Raji (cell line): ENCODE data around the gene PCDHGA1.

Source experiments
- POLR2A ChIP-seq: IDR thresholded peaks from 2 replicates; pipeline ENCODE4 v1.6.1; 2011; ENCODE audit warnings: low read depth, low read length, control low read depth; ENCODE audit not compliant: insufficient read depth

PCDHGA1 gene

DNA sequence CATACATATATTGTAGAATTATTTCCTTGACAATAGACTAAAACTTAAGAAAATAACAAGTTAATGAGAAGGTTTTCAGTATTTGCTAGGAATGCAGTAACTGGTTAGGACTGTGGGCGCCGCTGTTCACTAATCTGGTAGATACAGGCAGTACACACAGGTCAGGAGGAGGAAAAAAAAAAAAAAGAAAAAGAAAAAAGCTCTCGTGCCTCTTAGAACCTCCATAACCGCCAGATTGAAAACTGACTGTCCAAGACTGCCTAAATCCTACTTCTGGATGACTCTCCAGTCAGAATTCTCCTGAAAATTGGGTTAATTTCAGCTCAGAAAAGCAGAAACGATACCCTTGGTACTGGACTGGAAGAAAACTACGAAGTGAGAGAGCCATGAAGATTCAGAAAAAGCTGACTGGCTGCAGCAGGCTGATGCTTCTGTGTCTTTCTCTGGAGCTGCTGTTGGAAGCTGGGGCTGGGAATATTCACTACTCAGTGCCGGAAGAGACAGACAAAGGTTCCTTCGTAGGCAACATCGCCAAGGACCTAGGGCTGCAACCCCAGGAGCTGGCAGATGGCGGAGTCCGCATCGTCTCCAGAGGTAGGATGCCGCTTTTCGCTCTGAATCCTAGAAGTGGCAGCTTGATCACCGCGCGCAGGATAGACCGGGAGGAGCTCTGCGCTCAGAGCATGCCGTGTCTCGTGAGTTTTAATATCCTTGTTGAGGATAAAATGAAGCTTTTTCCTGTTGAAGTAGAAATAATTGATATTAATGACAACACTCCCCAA lies at the start of gene PCDHGA1:
Gene PCDHGA1 (plus strand): TSS at position 216 of the 782 bp plus-strand sequence.
- TF ChIP-seq POLR2A = no peak

DNA sequence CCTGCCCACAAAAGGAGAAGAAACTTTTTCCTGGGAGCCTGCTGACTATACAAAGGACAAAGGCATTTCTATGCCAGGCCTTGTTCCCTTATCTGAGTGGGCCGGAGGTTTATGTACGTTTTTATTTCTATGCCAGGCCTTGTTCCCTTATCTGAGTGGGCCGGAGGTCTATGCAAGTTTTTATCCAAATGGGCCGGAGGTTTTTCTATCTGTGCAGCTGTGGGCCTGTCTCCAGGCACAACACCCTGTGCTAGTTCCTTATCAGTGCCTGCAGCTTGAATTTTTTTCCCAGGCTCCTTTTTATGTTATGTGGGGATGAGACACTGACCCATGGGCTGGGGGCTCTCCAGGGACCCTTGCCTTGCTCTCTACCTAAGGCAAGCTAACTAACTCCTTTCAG lies 31.9 kb upstream of the PCDHGA1 start:
- TF ChIP-seq POLR2A = no peak

DNA sequence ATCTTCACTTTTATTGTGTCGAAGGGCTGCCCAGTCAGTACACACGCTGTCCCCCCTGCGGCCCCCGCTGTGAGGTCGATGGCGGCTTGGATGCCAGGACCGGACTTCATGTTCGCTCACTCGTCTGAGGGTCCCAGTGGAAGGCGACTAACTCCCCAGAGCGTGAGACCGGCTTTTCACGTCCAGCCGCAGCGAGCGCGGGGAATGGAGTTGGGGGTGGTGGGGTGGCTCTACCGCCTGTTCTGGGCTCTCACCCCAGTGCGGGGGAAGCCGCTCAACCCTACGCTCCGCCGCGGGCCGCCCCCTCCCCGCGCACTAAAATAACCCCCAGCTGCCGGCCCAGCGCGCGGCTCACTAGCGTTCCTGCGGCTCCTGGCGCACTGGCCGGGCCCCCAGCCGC lies 26.6 kb upstream of the PCDHGA1 start, which contains the start of gene SLC25A2:
Gene SLC25A2 (minus strand): TSS at position 294 of the 400 bp plus-strand sequence. CDS start 184 bp downstream, at position 110.
- no peak for TF ChIP-seq POLR2A

DNA sequence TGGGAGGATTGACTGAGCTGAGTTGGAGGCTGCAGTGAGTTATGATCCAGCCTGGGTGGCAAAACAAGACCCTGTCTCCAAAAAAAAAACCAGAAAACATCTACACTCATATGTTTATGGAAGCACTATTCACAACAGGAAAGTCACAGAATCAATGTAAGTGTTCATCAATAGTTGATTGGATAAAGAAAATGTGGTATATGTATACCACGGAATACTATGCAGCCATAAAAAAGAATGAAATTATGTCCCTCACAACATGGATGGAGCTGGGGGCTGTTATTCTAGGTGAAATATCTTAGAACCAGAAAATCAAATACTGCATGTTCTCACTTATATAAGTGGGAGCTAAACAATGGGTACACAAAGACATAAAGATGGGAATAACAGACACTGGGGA lies 23.7 kb upstream of the PCDHGA1 start:
- TF ChIP-seq POLR2A = no peak

DNA sequence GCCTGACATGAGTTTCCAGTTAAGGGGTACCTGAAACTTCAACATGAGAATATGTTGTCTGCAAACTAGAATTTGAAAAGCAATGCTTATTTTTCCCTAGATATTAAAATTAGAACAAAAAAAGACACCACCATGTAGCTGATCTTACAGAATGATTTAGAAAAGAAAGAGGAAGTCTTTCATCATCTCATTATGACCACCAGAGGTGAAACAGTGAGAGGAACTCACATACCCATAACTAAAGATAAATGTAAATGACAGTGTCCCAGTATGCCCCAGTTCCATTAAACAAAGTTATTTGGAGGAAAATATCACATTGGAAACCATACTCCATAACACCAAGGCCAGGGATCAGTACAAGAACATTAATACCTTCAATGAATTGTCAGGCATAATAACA lies 16.6 kb upstream of the PCDHGA1 start:
- no peak for TF ChIP-seq POLR2A

DNA sequence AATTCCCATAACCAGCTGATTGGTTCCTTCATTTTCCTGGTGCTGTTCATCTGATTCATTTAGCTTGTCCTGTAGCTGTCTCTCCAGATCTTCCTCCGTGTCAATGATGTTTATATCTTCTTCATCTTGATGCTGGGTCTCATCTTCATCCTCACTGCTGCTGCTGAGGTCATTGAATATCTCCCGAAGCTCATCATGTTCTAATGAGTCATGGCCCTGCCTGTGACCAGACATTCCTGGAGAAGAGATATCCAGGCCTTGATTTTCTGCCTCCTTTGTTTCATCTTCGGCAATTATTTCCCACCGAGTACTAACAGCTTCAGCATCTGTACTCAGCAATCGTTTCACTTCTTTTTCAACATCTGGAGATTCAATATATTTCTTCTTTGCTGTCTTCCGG lies 11.1 kb upstream of the PCDHGA1 start:
- no peak for TF ChIP-seq POLR2A

DNA sequence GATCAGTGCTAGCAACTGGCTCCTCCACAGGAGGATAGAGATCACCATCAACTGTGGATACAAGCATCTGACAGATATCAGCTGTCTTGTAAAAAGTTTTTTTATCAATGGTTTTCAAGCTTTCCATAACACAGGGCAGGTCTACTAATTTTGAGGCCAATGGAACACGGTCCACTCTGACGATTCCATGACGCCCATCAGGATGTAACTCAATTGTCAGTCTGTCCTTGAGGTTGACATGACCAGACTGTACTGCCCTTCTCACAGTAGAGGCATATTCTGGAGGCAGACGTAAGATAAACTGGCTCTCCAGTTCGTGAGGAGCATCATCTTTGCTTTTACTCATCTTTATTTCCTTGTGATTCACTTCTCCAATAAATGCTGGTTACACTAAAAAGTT lies 10.6 kb upstream of the PCDHGA1 start:
- TF ChIP-seq POLR2A = no peak

DNA sequence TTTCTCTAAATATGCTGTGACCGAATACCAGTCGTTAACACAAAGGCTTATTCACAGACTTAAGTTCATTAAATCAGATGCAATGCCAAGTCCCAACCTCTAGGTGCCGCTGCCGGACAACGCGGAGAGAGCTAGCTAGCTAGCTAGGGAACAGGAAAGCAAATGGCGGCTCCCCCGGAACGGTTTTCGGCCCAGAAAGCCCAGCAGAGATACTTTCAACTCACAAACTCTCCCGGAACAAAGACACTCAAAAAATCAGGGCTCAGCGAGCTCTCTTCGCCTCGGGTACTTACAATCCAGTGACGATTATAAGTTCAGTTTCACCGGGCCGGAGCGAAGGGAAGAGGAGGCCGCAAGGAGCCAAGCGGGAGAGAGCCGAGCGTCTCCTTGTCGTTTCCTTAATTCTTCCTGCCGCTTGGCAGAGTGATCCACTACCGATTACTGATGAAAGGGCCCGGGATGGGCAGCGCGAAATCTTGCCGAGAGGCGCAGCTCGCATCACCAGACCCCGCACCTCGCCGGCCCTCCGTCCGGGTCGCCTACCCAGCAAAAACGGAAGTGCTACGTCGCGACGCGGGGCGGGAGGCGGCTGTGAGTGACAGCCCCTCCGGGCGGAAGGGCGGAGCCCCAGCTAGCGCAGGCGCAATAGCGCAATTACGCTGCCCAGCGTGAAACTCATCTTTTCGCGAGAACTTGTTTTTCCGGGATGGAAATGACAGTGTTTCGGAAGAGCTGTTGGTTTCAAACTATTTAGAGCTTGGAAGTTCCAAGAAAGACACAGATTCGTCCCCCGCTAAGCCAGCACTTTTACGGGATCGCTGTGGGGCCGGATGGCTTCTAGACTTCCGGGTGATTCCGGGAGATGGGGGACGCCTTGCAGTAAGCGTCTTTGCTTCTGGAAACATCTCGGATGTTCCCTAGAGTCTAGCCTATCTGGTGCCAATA lies 9.8 kb upstream of the PCDHGA1 start, which contains the start of gene TAF7:
Gene TAF7 (minus strand): TSS at position 560 of the 945 bp plus-strand sequence. CDS start 740 bp downstream, outside the sequence.
- peak; percentile 97 for TF ChIP-seq POLR2A

DNA sequence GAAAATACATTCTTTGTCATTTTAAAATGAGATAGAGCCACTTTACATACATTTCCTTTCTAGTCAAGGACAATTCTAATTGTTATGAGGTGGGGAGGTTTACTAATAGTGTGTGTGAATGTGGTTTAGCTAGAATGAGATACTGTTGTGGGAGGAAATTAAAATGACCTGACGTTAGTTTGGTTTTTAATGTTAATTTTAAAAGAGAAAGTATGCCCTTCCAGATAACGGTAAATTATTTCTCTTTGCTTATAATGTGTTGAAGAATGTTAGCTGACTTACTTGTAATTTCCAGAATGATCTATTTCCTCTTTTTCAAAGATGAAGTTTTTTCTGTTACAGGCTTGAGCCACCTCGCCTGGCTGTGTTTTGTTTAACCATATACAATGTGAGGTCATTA lies 8.1 kb upstream of the PCDHGA1 start:
- TF ChIP-seq POLR2A = no peak

DNA sequence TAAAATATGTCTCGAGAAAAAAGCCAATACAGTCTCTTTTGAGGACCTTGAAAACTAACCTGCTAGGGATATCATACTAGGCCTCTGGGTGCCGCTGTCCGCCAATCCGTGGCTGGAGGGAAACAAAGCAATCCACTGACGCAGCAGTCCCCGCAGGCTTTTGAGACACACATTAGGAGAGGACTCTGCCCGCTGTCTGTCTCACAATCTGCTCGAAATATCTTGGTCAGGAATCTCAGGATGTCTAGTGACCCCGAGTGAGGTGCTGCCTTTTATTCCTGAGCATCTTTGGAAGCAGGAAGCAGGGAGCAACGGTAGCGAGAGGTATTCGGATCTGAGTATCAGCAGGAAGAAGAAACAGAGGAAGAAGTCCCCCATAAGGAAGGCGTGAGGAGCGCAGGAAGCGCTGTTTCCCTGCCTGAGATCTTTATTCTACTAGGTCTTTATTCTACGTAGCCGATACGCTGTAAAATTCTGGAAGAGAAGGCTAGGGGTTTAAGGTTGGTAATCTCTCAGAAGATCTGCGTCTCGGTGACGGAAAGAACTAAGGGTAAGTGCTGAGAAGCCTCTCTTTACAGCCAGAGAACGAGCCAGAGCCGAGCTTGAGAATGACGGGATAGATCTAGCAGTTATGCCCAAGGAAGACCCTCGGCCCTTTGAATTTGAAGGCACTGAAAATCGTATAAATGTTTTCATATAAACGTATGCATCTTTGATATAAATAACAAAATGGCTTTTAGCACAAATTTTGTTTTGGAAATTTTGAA lies 4.0 kb upstream of the PCDHGA1 start:
- no peak for TF ChIP-seq POLR2A

DNA sequence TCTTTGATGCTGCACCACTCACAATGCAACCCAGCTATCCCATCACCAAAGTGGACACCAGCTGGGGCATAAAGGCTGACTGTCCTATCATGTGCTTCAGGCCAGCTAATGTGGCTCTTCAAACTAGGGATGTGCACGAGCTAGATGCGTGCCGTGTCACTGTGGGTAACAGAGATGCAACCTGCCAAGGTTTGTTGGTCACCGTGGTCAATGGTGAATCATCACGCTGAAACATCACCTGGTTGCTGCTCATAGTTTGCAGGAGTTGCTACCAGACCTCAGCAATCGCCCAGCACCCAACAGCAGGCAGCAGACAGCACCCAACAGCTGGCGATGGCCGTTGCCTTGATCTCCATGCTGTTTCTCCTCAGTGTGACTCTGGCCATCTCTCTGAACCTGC lies 2.1 kb upstream of the PCDHGA1 start:
- no peak for TF ChIP-seq POLR2A

DNA sequence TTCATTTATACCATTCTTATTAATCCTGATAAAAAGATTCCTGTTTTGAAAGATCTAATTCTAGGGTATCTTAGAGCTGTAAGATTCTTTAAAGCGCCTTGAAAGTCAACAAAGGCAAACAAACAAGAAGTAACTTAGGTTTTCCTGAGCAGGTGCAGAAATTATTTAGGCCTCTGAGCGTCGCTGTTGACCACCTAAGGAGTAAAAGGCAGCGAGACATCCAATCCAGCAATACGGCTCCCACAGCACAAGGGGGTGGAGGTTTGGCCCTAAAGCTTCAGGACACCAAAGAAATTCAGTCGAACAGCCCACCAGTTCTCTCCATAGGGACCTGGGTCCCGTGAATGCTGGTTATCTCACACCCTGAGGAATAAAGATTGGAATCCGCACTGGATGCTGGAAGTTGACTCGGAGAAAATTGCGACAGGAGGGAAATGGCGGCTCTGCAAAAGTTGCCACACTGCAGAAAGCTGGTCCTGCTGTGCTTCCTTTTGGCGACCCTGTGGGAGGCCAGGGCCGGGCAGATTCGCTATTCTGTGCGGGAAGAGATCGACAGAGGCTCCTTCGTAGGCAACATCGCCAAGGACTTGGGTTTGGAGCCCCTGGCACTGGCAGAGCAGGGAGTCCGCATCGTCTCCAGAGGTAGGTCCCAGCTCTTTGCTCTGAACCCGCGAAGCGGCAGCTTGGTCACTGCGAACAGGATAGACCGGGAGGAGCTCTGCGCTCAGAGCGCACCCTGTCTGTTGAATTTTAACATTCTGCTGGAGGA lies 8.4 kb downstream of the PCDHGA1 start, which contains the start of gene PCDHGA2:
Gene PCDHGA2 (plus strand): TSS at position 223 of the 769 bp plus-strand sequence.
- no peak for TF ChIP-seq POLR2A

DNA sequence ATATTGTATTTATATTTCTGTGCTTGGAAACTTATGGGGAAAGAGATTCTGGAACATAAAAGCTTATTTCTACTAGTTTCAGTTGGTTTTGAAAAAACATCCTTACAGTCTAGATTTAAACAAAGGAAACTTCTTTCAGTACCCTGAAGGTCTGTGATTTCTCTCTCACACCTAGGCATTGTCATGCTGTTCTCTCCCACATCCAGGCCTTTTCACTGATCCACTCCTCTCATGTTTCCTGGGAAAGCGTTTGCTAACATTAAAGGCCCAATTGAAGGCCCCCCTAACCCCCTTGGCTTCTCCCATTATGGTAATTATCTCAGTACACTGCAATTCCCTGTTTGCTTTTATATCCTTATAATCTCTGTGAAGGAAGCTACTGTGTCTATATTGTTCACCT lies 12.5 kb downstream of the PCDHGA1 start:
- no peak for TF ChIP-seq POLR2A

DNA sequence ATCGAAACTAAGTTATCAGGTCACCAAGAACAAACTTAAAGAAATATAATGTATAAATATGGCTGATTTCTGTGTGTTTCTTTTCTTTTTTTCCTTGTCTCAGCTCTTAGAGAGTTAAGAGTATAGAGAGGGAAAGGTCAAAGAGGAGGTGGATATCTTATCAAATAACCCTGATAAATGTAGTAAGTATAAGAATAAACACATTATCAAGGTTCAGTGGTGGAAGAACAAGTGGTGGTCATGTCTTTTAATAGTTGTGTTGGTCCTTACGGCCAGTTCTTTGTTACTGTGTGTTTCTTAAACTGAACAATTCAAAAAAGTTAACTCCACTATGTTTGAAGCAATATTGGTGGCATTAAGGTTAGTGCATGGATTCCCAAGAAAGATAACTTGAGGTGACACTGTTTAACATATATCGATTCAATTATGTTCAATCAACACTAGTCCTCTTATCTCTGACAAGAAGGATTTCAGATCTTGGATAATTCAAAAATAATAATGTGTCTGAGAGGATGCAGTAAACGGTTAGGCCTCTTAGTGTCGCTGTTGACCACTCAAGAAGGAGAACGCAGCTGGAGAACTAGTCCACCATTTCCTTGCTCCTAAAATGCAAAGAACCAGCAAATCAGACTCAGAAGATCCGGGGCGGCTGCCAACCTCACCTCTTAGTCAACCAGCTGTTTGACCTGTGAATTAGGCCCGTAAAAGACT lies 13.1 kb downstream of the PCDHGA1 start, which contains the start of gene PCDHGA3:
Gene PCDHGA3 (plus strand): TSS at position 588 of the 711 bp plus-strand sequence. CDS start 205 bp downstream, outside the sequence.
- TF ChIP-seq POLR2A = no peak

DNA sequence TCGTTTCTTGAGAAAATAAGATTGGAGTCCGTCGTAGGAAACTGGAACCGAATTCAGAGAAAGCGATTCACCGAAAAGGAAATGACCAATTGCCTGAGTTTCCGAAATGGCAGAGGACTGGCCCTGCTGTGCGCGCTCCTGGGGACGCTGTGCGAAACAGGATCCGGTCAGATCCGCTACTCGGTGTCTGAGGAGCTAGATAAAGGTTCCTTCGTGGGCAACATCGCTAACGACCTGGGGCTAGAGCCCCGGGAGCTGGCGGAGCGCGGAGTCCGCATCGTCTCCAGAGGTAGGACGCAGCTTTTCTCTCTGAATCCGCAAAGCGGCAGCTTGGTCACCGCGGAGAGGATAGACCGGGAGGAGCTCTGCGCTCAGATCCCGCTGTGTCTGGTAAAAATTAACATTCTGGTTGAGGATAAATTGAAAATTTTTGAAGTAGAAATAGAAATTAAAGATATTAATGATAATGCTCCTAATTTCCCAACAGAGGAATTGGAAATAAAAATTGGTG lies 13.7 kb downstream of the PCDHGA1 start:
- TF ChIP-seq POLR2A = no peak
